A549 (cell line): ENCODE data around the gene PLEKHH1.

Experiments
- JUNB ChIP-seq: fragments of >200 bp; sonication (Bioruptor Twin); formaldehyde crosslinking; IDR thresholded peaks from 2 replicates; pipeline ENCODE4 v1.6.1; 2016
- NPAS2 ChIP-seq: fragments of 250-450 bp; sonication (Bioruptor Pico); IDR thresholded peaks from 2 replicates; pipeline ENCODE4 v1.8.0; 2022; ENCODE audit warnings: mild to moderate bottlenecking, moderate library complexity, borderline replicate concordance

GRCh38 chr14:67602076-67602475 lies 69.0 kb downstream of the PLEKHH1 start:
- TF ChIP-seq JUNB (no peak), NPAS2 (CRISPR knock-in tag) (no peak)
